GM12878 (cell line): ENCODE results near the gene ERAS. TPM values are rescaled to one million over a fixed set of nuclear protein-coding genes. Genes with fewer than 3 reads are reported as not detected.

Source experiments
- CHD1 ChIP-seq: IDR thresholded peaks from 2 replicates; pipeline ENCODE4 v1.6.1; 2012; ENCODE audit warnings: low read depth, low read length, improper control_type of control experiment
- HDAC2 ChIP-seq: fragments of 200-600 bp; sonication (generic); IDR thresholded peaks from 2 replicates; pipeline ENCODE4 v1.6.1; 2017
- MTA3 ChIP-seq: IDR thresholded peaks from 2 replicates; pipeline ENCODE4 v1.6.1; 2012; ENCODE audit warnings: low read length, inconsistent platforms, borderline replicate concordance
- NFXL1 ChIP-seq: fragments of 450-650 bp; IDR thresholded peaks from 2 replicates; pipeline ENCODE4 v1.6.1; 2017; ENCODE audit warnings: antibody characterized with exemption, mild to moderate bottlenecking, borderline replicate concordance
- NR2C1 ChIP-seq: fragments of 450-650 bp; IDR thresholded peaks from 2 replicates; pipeline ENCODE4 v1.6.1; 2017; ENCODE audit warnings: antibody characterized with exemption, mild to moderate bottlenecking, moderate library complexity
- RFX5 ChIP-seq: IDR thresholded peaks from 2 replicates; pipeline ENCODE4 v1.6.1; 2011; ENCODE audit warnings: low read depth, low read length, improper control_type of control experiment
- STAT3 ChIP-seq: IDR thresholded peaks from 2 replicates; pipeline ENCODE4 v1.6.1; 2011; ENCODE audit warnings: low read depth, low read length, improper control_type of control experiment
- polyA plus RNA-seq, 11 experiments: library from polyadenylated mRNA; depleted of rRNA in 4 of 11; unstranded in 6 of 11; stranded (reverse) in 5 of 11; fragments of >200 nt; fragmentation: Nextera tagmentation in 4 of 11; fragmentation: Illumina TruSeq in 1 of 11; extraction: Ambion mirVana in 4 of 11; extraction: Trizol in 1 of 11; gene quantifications; 1 replicate in 1 of 11; 2 replicates in 10 of 11; pipeline versions ENCODE4 v1.2.1 to v1.2.3, GENCODE V29; 2011 to 2016; ENCODE audit warnings: inconsistent platforms in 2 of 11, missing spikeins in 2 of 11, low read depth in 1 of 11
- total RNA-seq, 4 experiments: library from RNA; depleted of rRNA in 3 of 4; stranded (reverse); fragments of >200 nt in 3 of 4; fragmentation: Illumina TruSeq in 1 of 4; extraction: Trizol in 1 of 4; gene quantifications; 2 replicates each; pipeline versions ENCODE4 v1.2.1 to v1.2.3, GENCODE V29; 2013 to 2021
- TF ChIP-seq, protein P1 (sequence below): fragments of 450-650 bp; formaldehyde crosslinking; IDR thresholded peaks from 2 replicates; pipeline ENCODE4 v1.4.0; 2022; ENCODE audit warnings: mild to moderate bottlenecking, moderate library complexity
- TF ChIP-seq, protein P2 (sequence below), 3 experiments: IDR thresholded peaks in 2 of 3; conservative IDR thresholded peaks in 1 of 3; 2 replicates each; pipeline ENCODE4 v1.5.1; 2011; ENCODE audit warnings: low read depth in 3 of 3, low read length in 3 of 3, mild to moderate bottlenecking in 3 of 3, control low read depth in 2 of 3, moderate library complexity in 2 of 3, inconsistent platforms in 1 of 3, mixed read lengths in 1 of 3; ENCODE audit not compliant: control insufficient read depth in 2 of 3, insufficient read depth in 1 of 3; ENCODE audit errors: extremely low read depth in 1 of 3

Gene ERAS
- total and polyA plus RNA-seq, 10 of the 15 experiments (the other 5 are each of a cell fraction or from before 2014, with no cell fraction given) = not detected

DNA sequence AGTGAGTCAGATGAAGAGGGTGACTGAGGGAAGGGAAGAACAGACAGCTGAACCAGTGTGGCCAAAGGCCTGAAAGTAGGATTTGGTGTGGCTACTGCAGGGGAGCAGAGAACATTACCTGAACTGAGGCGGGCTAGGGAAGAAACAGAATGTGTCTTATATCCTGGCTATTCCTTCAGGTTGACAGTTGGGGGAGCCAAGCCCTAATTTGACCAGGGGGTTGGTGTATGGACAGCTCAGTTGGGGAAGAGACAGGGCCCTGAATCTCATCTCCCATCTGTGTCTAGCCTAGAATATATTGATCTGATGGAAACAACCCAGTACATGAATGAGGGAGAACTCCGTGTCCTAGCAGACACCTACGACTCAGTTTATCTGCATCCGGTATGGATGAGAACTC is 20.2 kb upstream of the ERAS start (continued):
- TF ChIP-seq, protein P1, sequence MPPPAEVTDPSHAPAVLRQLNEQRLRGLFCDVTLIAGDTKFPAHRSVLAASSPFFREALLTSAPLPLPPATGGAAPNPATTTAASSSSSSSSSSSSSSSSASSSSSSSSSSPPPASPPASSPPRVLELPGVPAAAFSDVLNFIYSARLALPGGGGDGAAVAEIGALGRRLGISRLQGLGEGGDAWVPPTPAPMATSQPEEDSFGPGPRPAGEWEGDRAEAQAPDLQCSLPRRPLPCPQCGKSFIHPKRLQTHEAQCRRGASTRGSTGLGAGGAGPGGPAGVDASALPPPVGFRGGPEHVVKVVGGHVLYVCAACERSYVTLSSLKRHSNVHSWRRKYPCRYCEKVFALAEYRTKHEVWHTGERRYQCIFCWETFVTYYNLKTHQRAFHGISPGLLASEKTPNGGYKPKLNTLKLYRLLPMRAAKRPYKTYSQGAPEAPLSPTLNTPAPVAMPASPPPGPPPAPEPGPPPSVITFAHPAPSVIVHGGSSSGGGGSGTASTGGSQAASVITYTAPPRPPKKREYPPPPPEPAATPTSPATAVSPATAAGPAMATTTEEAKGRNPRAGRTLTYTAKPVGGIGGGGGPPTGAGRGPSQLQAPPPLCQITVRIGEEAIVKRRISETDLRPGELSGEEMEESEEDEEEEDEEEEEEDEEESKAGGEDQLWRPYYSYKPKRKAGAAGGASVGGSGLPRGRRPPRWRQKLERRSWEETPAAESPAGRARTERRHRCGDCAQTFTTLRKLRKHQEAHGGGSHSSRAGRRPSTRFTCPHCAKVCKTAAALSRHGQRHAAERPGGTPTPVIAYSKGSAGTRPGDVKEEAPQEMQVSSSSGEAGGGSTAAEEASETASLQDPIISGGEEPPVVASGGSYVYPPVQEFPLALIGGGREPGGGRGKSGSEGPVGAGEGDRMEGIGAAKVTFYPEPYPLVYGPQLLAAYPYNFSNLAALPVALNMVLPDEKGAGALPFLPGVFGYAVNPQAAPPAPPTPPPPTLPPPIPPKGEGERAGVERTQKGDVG (CRISPR knock-in tag) = no peak
- TF ChIP-seq CHD1 (no peak), HDAC2 (no peak), STAT3 (no peak), NR2C1 (no peak), MTA3 (no peak), NFXL1 (no peak), RFX5 (no peak)
- TF ChIP-seq, protein P2, sequence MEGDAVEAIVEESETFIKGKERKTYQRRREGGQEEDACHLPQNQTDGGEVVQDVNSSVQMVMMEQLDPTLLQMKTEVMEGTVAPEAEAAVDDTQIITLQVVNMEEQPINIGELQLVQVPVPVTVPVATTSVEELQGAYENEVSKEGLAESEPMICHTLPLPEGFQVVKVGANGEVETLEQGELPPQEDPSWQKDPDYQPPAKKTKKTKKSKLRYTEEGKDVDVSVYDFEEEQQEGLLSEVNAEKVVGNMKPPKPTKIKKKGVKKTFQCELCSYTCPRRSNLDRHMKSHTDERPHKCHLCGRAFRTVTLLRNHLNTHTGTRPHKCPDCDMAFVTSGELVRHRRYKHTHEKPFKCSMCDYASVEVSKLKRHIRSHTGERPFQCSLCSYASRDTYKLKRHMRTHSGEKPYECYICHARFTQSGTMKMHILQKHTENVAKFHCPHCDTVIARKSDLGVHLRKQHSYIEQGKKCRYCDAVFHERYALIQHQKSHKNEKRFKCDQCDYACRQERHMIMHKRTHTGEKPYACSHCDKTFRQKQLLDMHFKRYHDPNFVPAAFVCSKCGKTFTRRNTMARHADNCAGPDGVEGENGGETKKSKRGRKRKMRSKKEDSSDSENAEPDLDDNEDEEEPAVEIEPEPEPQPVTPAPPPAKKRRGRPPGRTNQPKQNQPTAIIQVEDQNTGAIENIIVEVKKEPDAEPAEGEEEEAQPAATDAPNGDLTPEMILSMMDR (IDR thresholded peaks at IDR 0.05 in 2 of 3, conservative IDR thresholded peaks at IDR 0.05 in 1 of 3; ENCODE audit: control insufficient read depth in 2 of 3, extremely low read depth in 1 of 3, insufficient read depth in 1 of 3, low read depth in 3 of 3, low read length in 3 of 3) = peak in 2 of 3 experiments; percentile 13 to 20; a peak in 1 of 6 replicates
